SK-N-MC (cell line): ENCODE measurements around the gene UBFD1.

Experiments
- EZH2 ChIP-seq: fragments of 200-600 bp; sonication (generic); IDR thresholded peaks from one replicate; pipeline ENCODE4 v1.6.1; 2017; ENCODE audit warnings: antibody characterized with exemption
- FOXP2 ChIP-seq: optimal IDR thresholded peaks from 2 replicates; pipeline ENCODE3; 2011; ENCODE audit warnings: mild to moderate bottlenecking, moderate library complexity; ENCODE audit not compliant: insufficient read depth; ENCODE audit errors: extremely low read length, control extremely low read depth
- POLR2AphosphoS5 ChIP-seq: IDR thresholded peaks from 2 replicates; pipeline ENCODE4 v1.6.1; 2012; ENCODE audit warnings: mild to moderate bottlenecking, low read depth, low read length, borderline replicate concordance

DNA sequence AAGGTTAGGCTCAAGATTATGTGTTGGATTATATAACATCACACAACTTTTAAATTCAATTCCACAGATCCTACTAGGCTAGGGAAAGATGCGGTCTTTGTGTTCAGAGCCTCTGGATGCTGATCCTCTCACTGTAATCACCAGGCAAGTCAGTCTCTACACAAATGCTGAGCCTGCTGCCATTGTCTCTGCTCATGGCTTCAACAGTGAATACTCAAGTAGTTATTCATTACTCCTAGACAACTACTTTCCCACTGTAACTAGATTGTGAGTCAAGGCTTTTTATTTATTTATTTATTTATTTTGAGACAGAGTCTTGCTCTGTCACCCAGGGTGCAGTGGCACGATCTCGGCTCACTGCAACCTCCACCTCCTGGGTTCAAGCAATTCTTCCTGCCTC is 54.4 kb downstream of the UBFD1 start:
- no peak for TF ChIP-seq EZH2
- no peak for TF ChIP-seq POLR2AphosphoS5
- no peak for TF ChIP-seq FOXP2
